HCT116 (cell line): ENCODE measurements around the gene LGALS4. TPM values are rescaled to one million over a fixed set of nuclear protein-coding genes. Genes with fewer than 3 reads are reported as not detected.

Source experiments
- ATAC-seq: fragments of 200-7000 bp; cut with Tn5 transposase; 2 replicates; pipeline ENCODE4 v1.9.1; 2020; ENCODE audit warnings: mild to moderate bottlenecking, moderate library complexity
- BruUV-seq: library from RNA; stranded (reverse); fragments of 400-500 nt; replicated peaks from 2 replicates; lab custom pipeline; 2021; lab: Mats Ljungman, UMichigan
- CTCF ChIA-PET: fragments of 300-600 bp; sonication (Branson Sonifier 250); formaldehyde crosslinking; loops from one replicate; lab custom pipeline; 2021; ENCODE audit warnings: antibody characterized with exemption; lab: Charles Lee
- POLR2A ChIA-PET: fragments of 300-600, 350-600 bp; sonication (Branson Sonifier 250); formaldehyde crosslinking; loops from one replicate; lab custom pipeline; 2021; ENCODE audit warnings: antibody characterized with exemption; lab: Charles Lee
- RAD21 ChIA-PET, 2 experiments: fragments of 300-600 bp; sonication (Branson Sonifier 250); formaldehyde crosslinking; loops; one replicate each; lab custom pipeline; 2023; ENCODE audit warnings: low total read pairs in 2 of 2; ENCODE audit not compliant: uncharacterized antibody in 2 of 2, unreplicated experiment in 2 of 2, low non-redundant PET in 1 of 2; lab: Charles Lee
- DNase-seq: peaks from one replicate; pipeline ENCODE4 v3.0.0-alpha.2; 2010; ENCODE audit warnings: low read depth, low spot score
- H2AFZ ChIP-seq: fragments of 200-600 bp; shearing (Covaris generic), sonication (generic); 2 replicates; pipeline ENCODE4 v1.6.1; 2017; ENCODE audit warnings: low read depth, mixed run types, mixed read lengths, antibody characterized with exemption, low read length; ENCODE audit not compliant: poor library complexity, severe bottlenecking
- H3K27ac ChIP-seq: 2 replicates; pipeline ENCODE4 v1.5.1; 2012; ENCODE audit warnings: low read depth, low read length
- H3K27me3 ChIP-seq: fragments of 200-600 bp; sonication (generic); 2 replicates; pipeline ENCODE4 v1.6.1; 2016; ENCODE audit warnings: mixed run types, low read length, mixed read lengths; ENCODE audit not compliant: insufficient read depth
- H3K36me3 ChIP-seq, 2 experiments: fragments of 200-500 bp in 1 of 2; fragments of 200-600 bp in 1 of 2; sonication (Bioruptor generic) in 1 of 2; sonication (generic) in 1 of 2; 2 replicates each; pipeline versions ENCODE4 v1.5.1 to v1.6.1; 2014 to 2016; ENCODE audit warnings: low read length in 2 of 2, inconsistent platforms in 1 of 2, mixed read lengths in 1 of 2, mixed run types in 1 of 2; ENCODE audit not compliant: insufficient read depth in 2 of 2, control insufficient read depth in 1 of 2
- H3K4me1 ChIP-seq, 2 experiments: fragments of 200-600 bp in 1 of 2; sonication (generic) in 1 of 2; 2 replicates each; pipeline versions ENCODE4 v1.5.1 to v1.6.1; 2012 to 2017; ENCODE audit warnings: low read length in 2 of 2, inconsistent platforms in 1 of 2, mild to moderate bottlenecking in 1 of 2, mixed read lengths in 1 of 2, mixed run types in 1 of 2, moderate library complexity in 1 of 2; ENCODE audit not compliant: insufficient read depth in 2 of 2, control insufficient read depth in 1 of 2
- H3K4me2 ChIP-seq: fragments of 200-600 bp; sonication (generic); 2 replicates; pipeline ENCODE4 v1.6.1; 2017; ENCODE audit warnings: mixed run types, low read length, mixed read lengths
- H3K4me3 ChIP-seq, 2 experiments: fragments of 200-600 bp in 1 of 2; sonication (generic) in 1 of 2; replicated peaks in 1 of 2; 2 replicates each; pipeline ENCODE4 v1.5.1; 2011 to 2016; ENCODE audit warnings: low read length in 2 of 2, control low read depth in 1 of 2, low read depth in 1 of 2, mild to moderate bottlenecking in 1 of 2, mixed read lengths in 1 of 2, mixed run types in 1 of 2
- H3K79me2 ChIP-seq: fragments of 200-600 bp; sonication (generic); 2 replicates; pipeline ENCODE4 v1.6.1; 2017; ENCODE audit warnings: mild to moderate bottlenecking, mixed run types, low read length, moderate library complexity, mixed read lengths; ENCODE audit not compliant: insufficient read depth
- H3K9ac ChIP-seq: fragments of 200-600 bp; sonication (generic); 2 replicates; pipeline ENCODE4 v1.6.1; 2016; ENCODE audit warnings: low read length, mixed read lengths
- H3K9me2 ChIP-seq: fragments of 200-600 bp; sonication (generic), shearing (Covaris generic); 2 replicates; pipeline ENCODE4 v1.6.1; 2017; ENCODE audit warnings: mixed run types, mild to moderate bottlenecking, moderate library complexity; ENCODE audit not compliant: insufficient read depth
- H3K9me3 ChIP-seq, 2 experiments: fragments of 200-500 bp in 1 of 2; fragments of 200-600 bp in 1 of 2; sonication (Bioruptor generic) in 1 of 2; sonication (generic) in 1 of 2; 2 replicates each; pipeline ENCODE4 v1.6.1; 2014 to 2017; ENCODE audit warnings: low read length in 2 of 2, mixed read lengths in 2 of 2, inconsistent platforms in 1 of 2, low read depth in 1 of 2, mild to moderate bottlenecking in 1 of 2, mixed run types in 1 of 2, moderate library complexity in 1 of 2; ENCODE audit not compliant: control insufficient read depth in 1 of 2, insufficient read depth in 1 of 2
- H4K20me1 ChIP-seq: fragments of 200-600 bp; sonication (generic), shearing (Covaris generic); 2 replicates; pipeline ENCODE4 v1.6.1; 2017; ENCODE audit warnings: mixed run types, mild to moderate bottlenecking, moderate library complexity; ENCODE audit not compliant: insufficient read depth
- ATF3 ChIP-seq: IDR thresholded peaks from 2 replicates; pipeline ENCODE4 v1.6.1; 2012
- CBX3 ChIP-seq: IDR thresholded peaks from 2 replicates; pipeline ENCODE4 v1.6.1; 2012; ENCODE audit warnings: low read depth
- CEBPB ChIP-seq: IDR thresholded peaks from 2 replicates; pipeline ENCODE4 v1.6.1; 2012; ENCODE audit warnings: low read depth
- CTCF ChIP-seq, 3 experiments: fragments of 200-600 bp in 1 of 3; sonication (generic) in 1 of 3; IDR thresholded peaks in 2 of 3; conservative IDR thresholded peaks in 1 of 3; 2 replicates each; pipeline ENCODE4 v1.5.1; 2012 to 2017; ENCODE audit warnings: low read depth in 2 of 3, low read length in 2 of 3, antibody characterized with exemption in 1 of 3, borderline replicate concordance in 1 of 3, control low read depth in 1 of 3, mild to moderate bottlenecking in 1 of 3, mixed read lengths in 1 of 3, mixed run types in 1 of 3, moderate library complexity in 1 of 3; ENCODE audit not compliant: insufficient read depth in 1 of 3
- EGR1 ChIP-seq: IDR thresholded peaks from 2 replicates; pipeline ENCODE4 v1.6.1; 2012; ENCODE audit warnings: low read depth
- EZH2 ChIP-seq: fragments of 200-600 bp; sonication (generic); IDR thresholded peaks from 2 replicates; pipeline ENCODE4 v1.6.1; 2017; ENCODE audit warnings: antibody characterized with exemption, mixed run types
- JUND ChIP-seq: IDR thresholded peaks from 2 replicates; pipeline ENCODE4 v1.6.1; 2012
- MAX ChIP-seq: IDR thresholded peaks from 2 replicates; pipeline ENCODE4 v1.6.1; 2012
- POLR2A ChIP-seq: IDR thresholded peaks from 2 replicates; pipeline ENCODE4 v1.7.0; 2011; ENCODE audit warnings: borderline replicate concordance; ENCODE audit not compliant: insufficient read depth, insufficient read length; ENCODE audit errors: extremely low read depth
- RAD21 ChIP-seq: IDR thresholded peaks from 2 replicates; pipeline ENCODE4 v1.6.1; 2012; ENCODE audit warnings: low read depth, mild to moderate bottlenecking
- SIN3A ChIP-seq: IDR thresholded peaks from 2 replicates; pipeline ENCODE4 v1.6.1; 2012; ENCODE audit warnings: low read depth
- SP1 ChIP-seq: IDR thresholded peaks from 2 replicates; pipeline ENCODE4 v1.6.1; 2012; ENCODE audit warnings: low read depth
- SRF ChIP-seq: IDR thresholded peaks from 2 replicates; pipeline ENCODE4 v1.6.1; 2012; ENCODE audit warnings: low read depth
- YY1 ChIP-seq: IDR thresholded peaks from 2 replicates; pipeline ENCODE4 v1.6.1; 2011; ENCODE audit warnings: low read length, low read depth, moderate library complexity, mild to moderate bottlenecking; ENCODE audit not compliant: insufficient replicate concordance; ENCODE audit errors: extremely low read depth
- ZBTB33 ChIP-seq: IDR thresholded peaks from 2 replicates; pipeline ENCODE4 v1.6.1; 2011; ENCODE audit warnings: mild to moderate bottlenecking, low read length, moderate library complexity; ENCODE audit not compliant: insufficient replicate concordance; ENCODE audit errors: extremely low read depth
- ZNF274 ChIP-seq: fragments of 200-500 bp; sonication (Bioruptor generic); IDR thresholded peaks from 2 replicates; pipeline ENCODE4 v1.6.1; 2014; ENCODE audit warnings: mild to moderate bottlenecking, low read depth, low read length, inconsistent platforms
- intact Hi-C: fragments of 100-400 bp; cut with micrococcal nuclease; formaldehyde crosslinking; loops from 2 replicates; pipeline ENCODE4 v1.10.0; 2022
- total RNA-seq: library from RNA; stranded (reverse); gene quantifications from one replicate; pipeline ENCODE4 v1.2.1, GENCODE V29; 2021; ENCODE audit not compliant: unreplicated experiment

The LGALS4 gene
- total RNA-seq, 1 experiment from 2014 or later: 0.86 TPM

- Histone ChIP-seq H3K27me3 (no peaks in the 10 kb centered on the region), H3K9me3 (no peaks in the 10 kb centered on the region), H3K4me2 (no peak overlapping the region), H3K27ac (no peak overlapping the region), H3K9ac (no peak overlapping the region), H3K9me2 (no peaks in the 10 kb centered on the region), H3K4me1 (no peaks in the 10 kb centered on the region; a peak in 1 of 4 replicates)
- intact Hi-C loops: no loop called here
- no peak for DNase-seq
- RAD21 ChIA-PET: no interaction called here
- TF ChIP-seq SP1 (no peak), JUND (no peak), YY1 (no peak), ATF3 (no peak), CBX3 (no peak), MAX (no peak), SRF (no peak), EZH2 (no peak), CTCF (IDR thresholded peaks at IDR 0.05 in 2 of 3, conservative IDR thresholded peaks at IDR 0.05 in 1 of 3; ENCODE audit: borderline replicate concordance in 1 of 3, insufficient read depth in 1 of 3, low read depth in 2 of 3, low read length in 2 of 3) (no peak), ZBTB33 (no peak), CEBPB (no peak), SIN3A (no peak), RAD21 (no peak), ZNF274 (no peak), POLR2A (no peak), EGR1 (no peak)
- TF ChIP-seq, all 23 proteins: peak for 0
- Histone ChIP-seq H2AFZ (no peak overlapping the region), H3K4me3 (no peak overlapping the region), H3K36me3 (no peaks in the 10 kb centered on the region), H3K79me2 (no peaks in the 10 kb centered on the region), H4K20me1 (no peaks in the 10 kb centered on the region)
- no TSS peak for BruUV-seq
- CTCF ChIA-PET: no interaction called here
- no peak for ATAC-seq
- POLR2A ChIA-PET: no interaction called here
These were observed 19.6 kb downstream of the LGALS4 start for GRCh38 chr19:38793177-38793576.
